ENCODE results near the gene NPTX1. TPM values are rescaled to one million over a fixed set of nuclear protein-coding genes. Genes with fewer than 3 reads are reported as not detected.

Gene NPTX1
- total and polyA plus RNA-seq, 12 donors: 0.30 to 68.2 (median 5.5) TPM

GRCh38 chr17:80454557-80455335 lies 21.7 kb downstream of the NPTX1 start:
- Histone ChIP-seq H3K4me1 (replicated peaks in 1 of 2) (peaks cover 14 to 20% of the 10 kb centered on the region in 2 donors), H3K9me3 (replicated peaks in 1 of 3) (no peaks in the 10 kb centered on the region), H3K27ac (peak overlapping the region; percentile 98 to 100 (median 99)), H3K27me3 (no peaks in the 10 kb centered on the region), H3K36me3 (replicated peaks in 1 of 2) (no peaks in the 10 kb centered on the region), H3K4me3 (peak overlapping the region; percentile 22 to 84 (median 72))
- TF ChIP-seq POLR2A (IDR thresholded peaks at IDR 0.05): peak; percentile 84 to 93
- TF ChIP-seq CTCF (IDR thresholded peaks at IDR 0.05): peak in 1 of 6 experiments; percentile 34
- intact Hi-C loops (cut with DNase I): no loop called here
- 0 to 4% (median 0%) methylated on average over 5 to 88 of the region's 88 CpGs for WGBS, 4 donors
- peak; percentile 97 to 98 (median 97) for DNase-seq

- peak overlapping the region; percentile 0 to 84 (median 58) for H3K4me3 ChIP-seq
- H3K27ac ChIP-seq: peak overlapping the region; percentile 98 to 100 (median 99)
- DNase-seq: no peak
- TF ChIP-seq CTCF (IDR thresholded peaks at IDR 0.05) (no peak), POLR2A (IDR thresholded peaks at IDR 0.05) (no peak)
- no peaks in the 10 kb centered on the region for H3K36me3 ChIP-seq (replicated peaks in 1 of 2)
- no peaks in the 10 kb centered on the region for H3K9me3 ChIP-seq (replicated peaks in 1 of 3)
- H3K27me3 ChIP-seq: no peaks in the 10 kb centered on the region
- intact Hi-C loops (cut with DNase I): no loop called here
- peaks cover 14 to 20% of the 10 kb centered on the region in 2 donors for H3K4me1 ChIP-seq (replicated peaks in 1 of 2)
- 29 to 44% (median 34%) methylated on average over 20 to 36 of the region's 36 CpGs for WGBS, 4 donors
These were observed 22.3 kb downstream of the NPTX1 start for GRCh38 chr17:80453998-80454556.

- Histone ChIP-seq H3K4me1 (replicated peaks in 1 of 2) (peaks cover 14 to 20% of the 10 kb centered on the region in 2 donors), H3K27me3 (no peaks in the 10 kb centered on the region), H3K36me3 (replicated peaks in 1 of 2) (no peaks in the 10 kb centered on the region), H3K4me3 (peak overlapping the region in 1 of 4 donors; percentile 84), H3K27ac (peak overlapping the region in 3 of 5 donors; percentile 28 to 99 (median 98)), H3K9me3 (replicated peaks in 1 of 3) (no peaks in the 10 kb centered on the region)
- 75 to 84% (median 80%) methylated on average over 16 to 19 of the region's 19 CpGs for WGBS, 4 donors
- intact Hi-C loops (cut with DNase I): no loop called here
- TF ChIP-seq CTCF (IDR thresholded peaks at IDR 0.05) (no peak), POLR2A (IDR thresholded peaks at IDR 0.05) (no peak)
- DNase-seq: peak in 3 of 7 donors; percentile 38 to 56 (median 53)
These were observed 23.0 kb downstream of the NPTX1 start for GRCh38 chr17:80453126-80453997.

Data from adrenal gland (tissue), 12 donors.